ENCODE data around the gene DIPK1C.

- TF ChIP-seq, protein P1, sequence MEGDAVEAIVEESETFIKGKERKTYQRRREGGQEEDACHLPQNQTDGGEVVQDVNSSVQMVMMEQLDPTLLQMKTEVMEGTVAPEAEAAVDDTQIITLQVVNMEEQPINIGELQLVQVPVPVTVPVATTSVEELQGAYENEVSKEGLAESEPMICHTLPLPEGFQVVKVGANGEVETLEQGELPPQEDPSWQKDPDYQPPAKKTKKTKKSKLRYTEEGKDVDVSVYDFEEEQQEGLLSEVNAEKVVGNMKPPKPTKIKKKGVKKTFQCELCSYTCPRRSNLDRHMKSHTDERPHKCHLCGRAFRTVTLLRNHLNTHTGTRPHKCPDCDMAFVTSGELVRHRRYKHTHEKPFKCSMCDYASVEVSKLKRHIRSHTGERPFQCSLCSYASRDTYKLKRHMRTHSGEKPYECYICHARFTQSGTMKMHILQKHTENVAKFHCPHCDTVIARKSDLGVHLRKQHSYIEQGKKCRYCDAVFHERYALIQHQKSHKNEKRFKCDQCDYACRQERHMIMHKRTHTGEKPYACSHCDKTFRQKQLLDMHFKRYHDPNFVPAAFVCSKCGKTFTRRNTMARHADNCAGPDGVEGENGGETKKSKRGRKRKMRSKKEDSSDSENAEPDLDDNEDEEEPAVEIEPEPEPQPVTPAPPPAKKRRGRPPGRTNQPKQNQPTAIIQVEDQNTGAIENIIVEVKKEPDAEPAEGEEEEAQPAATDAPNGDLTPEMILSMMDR (IDR thresholded peaks at IDR 0.05): no peak
- TF ChIP-seq POLR2AphosphoS5 (IDR thresholded peaks at IDR 0.05): no peak
These were observed 64.8 kb downstream of the DIPK1C start for GRCh38 chr18:74392323-74392722.

Data from esophagus muscularis mucosa (tissue), 3 donors.